Stimulated activated CD8-positive, alpha-beta memory T cell treated with anti-CD3 and anti-CD28 coated beads, Interleukin-15, amount 100 ng/mL, for 4 hours (primary cell): ENCODE data around the gene PCNX3.

Source experiments
- DNase-seq, 2 donors: peaks; one replicate each; pipeline ENCODE4 v3.0.0-alpha.2; 2020; ENCODE audit warnings: low read depth in 2 of 2

Gene PCNX3

DNA sequence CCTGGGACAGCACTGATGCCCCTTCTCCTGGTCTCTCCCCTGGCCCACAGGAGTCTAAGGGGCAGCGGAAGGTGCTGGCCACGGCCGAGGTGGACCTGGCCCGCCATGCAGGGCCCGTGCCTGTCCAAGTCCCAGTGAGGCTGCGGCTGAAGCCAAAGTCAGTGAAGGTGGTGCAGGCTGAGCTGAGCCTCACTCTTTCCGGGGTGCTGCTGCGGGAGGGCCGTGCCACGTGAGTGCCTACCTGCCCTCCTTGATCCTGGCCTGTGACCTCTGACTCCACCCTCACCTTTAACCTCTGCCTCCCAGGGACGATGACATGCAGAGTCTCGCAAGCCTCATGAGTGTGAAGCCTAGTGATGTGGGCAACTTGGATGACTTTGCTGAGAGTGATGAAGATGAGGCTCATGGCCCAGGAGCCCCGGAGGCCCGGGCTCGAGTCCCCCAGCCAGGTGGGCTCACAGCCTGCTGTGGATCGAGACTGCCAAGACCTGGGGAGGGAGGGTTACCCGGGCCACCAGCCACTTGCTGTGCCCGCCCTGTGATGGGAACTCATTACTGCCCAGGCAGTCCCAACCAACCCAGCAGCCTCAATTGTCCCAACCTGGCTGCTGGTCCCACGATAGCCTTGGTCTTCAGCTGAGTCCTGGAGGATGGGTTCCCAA, 35.4 kb upstream of the PCNX3 start:
- no peak for DNase-seq

DNA sequence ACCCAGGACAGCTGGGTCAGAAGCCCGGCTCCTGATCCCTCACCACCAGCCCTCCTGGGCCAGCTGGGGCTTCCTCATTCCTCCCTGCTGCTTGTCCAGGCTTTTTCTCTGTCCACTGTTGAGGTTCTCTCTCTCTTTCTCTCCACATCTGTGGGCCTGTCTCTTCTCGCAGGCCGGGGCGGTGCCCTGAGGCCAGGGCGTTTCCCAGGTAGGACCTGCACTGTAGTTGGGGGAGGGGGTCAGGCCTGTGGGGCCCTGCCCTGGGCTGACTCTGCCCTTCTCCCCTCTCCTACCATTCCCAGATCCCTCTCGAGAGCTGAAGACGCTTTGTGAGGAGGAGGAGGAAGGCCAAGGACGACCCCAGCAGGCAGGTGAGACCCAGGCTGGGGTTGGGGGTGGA, 34.8 kb upstream of the PCNX3 start:
- no peak for DNase-seq

DNA sequence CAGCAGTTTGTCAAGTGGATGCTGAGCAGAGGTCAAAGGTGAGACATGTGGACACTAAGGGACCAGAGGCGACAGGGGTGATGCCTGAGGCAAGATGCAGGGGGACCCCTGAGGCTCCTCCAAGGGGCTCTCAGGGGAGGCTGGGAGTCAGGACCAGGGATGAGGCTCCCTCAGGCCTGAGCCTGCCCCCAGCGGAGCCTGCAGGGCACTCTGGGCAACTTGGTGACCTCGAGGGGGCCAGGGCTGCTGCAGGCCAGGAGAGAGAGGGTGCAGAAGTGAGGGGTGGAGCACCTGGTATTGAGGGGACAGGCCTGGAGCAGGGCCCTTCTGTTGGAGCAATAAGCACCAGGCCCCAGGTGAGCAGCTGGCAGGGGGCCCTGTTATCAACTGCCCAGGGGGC, 33.6 kb upstream of the PCNX3 start:
- DNase-seq: no peak

DNA sequence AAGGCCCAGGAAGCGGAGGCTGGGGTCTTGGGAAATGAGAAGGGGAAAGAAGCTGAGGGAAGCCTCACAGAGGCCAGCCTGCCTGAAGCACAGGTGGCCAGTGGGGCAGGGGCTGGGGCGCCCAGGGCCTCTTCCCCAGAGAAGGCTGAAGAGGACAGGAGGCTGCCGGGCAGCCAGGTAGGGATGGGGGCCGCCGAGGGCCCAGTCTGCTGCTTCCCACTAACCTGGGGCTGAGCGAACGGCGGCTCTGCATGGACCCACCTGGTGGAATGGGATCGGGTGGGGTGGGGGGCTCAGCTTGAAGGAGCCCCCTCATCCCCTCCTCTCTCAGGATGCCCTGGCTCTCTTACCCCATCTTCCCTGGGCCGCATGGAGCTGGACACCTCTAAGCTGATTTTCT, 32.0 kb upstream of the PCNX3 start:
- DNase-seq: no peak

DNA sequence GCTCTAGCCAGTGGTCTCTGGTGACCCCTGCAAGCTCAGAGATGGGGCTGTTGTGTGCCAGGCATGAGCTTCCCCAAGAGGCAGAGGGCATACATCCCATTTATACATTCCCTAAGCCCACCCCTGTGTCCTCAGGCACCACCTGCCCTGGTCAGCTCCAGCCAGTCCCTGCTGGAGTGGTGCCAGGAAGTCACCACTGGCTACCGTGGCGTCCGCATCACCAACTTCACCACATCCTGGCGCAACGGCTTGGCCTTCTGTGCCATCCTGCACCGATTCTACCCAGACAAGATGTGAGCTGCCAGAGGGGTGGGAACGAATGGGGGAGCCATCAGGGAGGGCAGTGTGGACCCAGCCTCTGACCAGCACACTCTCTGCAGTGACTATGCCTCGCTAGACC, 31.5 kb upstream of the PCNX3 start:
- DNase-seq: no peak

DNA sequence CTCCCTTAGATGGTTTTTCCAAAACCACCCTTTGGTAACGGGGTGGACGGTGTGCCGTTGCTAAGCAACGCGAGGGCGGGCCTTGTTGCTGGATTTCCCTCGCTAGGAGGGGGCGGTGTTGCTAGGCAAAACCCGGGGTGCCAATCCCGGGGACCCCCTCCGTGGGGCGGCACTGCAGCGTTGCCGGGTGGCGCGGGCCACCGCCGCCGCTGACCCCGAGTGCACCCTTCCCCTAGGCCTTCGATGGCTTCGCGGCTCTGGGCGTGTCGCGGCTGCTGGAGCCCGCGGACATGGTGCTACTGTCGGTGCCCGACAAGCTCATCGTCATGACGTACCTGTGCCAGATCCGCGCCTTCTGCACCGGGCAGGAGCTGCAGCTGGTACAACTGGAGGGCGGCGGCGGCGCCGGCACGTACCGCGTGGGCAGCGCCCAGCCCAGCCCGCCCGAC, 30.8 kb upstream of the PCNX3 start:
- no peak for DNase-seq

DNA sequence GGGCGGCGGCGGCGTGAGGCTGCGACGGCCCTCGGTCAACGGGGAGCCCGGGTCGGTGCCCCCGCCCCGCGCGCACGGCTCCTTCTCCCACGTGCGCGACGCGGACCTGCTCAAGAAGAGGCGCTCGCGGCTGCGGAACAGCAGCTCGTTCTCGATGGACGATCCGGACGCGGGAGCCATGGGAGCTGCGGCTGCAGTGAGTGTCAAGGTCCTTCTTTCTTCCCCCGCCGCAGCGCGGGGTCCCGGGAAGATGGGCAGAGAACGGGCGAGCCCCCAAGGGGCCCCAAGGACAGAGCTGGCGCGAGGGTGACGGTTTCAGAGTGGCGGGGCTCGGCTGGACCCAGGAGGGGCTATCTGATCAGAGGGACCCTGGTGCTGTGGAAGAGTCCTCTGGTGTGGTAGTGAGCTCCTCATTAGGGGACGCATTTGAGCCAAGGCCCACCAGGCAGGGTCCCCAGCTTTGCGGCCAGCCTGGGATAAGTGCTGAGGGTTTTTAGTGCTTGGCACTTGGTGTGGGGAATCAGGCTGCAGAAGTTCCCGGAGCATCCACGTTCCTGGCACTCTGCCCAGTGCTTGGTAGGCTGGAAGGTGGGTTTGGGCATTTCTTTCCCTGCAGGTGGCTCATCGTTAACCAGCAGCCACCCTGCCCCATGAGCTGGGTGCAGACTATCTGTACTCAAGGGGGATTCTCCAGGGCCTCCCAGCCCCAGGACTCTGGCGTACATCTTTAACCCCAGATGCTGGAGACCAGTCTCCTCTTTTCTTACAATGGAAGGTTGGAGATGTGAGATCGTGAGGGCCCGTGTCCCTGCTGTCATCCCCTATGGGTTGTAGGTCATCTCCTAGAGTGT, 30.0 kb upstream of the PCNX3 start:
- no peak for DNase-seq

DNA sequence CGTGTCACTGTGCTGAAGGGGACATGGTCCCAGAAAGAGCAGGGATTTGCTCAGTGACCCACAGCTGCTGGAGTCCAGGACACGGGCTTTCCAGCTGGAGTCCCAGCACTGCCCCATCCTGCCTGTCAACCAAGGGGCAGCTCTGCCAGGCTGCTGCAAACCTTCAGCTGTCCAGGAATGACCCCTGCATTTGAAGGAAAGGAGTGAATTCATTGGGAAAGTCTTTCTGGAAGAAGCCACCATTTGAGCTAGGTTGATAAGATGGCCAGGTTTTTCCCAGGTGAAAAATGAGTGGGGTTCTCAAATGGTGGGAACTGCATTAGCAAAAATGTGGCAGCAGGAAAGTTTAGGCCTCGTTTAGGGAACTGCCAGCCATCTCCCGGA, 29.3 kb upstream of the PCNX3 start:
- DNase-seq: no peak

DNA sequence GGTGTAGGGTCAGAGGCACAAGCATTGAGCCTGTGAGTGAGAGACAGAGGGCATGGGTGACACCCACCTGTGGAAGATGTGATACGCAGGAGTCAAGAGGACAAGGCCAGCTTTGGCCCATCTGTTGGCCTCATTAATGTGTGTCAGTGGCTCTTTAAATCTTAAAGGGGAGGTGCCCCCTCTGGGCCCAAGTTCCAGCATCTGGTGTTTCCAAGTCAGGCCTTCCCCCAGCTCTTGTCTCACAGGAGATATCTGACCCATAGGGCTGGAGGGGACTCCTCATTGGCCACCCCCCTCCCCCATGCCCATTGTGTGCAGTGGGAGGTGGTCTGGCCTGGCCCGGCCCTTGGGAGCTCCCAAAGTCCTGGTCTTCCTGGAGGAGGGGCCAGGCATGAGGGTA, 28.9 kb upstream of the PCNX3 start:
- no peak for DNase-seq

DNA sequence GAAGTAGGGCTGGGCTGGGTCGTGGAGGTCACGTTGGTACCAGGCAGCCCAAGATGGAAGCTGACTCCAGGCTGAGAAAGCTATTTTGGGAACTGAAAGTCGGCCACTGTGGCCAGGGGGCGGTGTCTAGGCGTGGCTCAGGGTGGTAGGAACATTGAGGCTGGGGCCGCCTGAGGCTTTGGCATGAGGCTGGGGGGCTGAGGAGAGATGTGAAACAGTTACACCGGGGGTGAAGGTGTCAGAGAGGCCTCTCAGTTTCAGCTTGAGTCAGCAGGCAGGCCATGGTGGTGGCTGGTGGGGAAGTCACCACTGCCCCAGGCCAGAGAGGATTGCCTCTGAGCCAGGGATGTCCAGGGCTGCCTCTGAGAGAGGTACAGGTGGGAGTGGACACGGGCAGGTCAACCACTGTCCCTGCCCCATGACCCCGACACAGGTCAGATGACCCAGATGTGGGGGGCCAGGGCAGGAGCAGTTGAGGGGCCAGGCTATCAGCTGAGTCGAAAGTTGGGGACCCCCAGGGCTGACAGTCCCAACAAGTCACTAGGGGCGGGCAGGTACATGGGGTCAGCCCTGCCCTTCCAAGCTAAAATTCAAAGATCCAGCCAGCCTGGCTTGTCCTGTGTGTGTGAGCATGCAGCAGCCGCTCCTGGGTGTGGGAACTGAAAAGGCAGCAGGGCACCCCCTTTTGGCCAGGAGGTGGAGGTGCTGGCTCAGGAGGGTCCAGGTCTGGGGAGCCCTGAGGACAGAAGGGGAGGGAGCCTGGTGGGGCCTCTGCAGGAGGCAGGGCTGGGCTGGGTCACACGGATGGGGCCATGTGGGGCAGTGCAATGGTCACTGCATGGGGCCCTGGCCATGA, 27.1 kb upstream of the PCNX3 start:
- peak; percentile 43 to 57 for DNase-seq

DNA sequence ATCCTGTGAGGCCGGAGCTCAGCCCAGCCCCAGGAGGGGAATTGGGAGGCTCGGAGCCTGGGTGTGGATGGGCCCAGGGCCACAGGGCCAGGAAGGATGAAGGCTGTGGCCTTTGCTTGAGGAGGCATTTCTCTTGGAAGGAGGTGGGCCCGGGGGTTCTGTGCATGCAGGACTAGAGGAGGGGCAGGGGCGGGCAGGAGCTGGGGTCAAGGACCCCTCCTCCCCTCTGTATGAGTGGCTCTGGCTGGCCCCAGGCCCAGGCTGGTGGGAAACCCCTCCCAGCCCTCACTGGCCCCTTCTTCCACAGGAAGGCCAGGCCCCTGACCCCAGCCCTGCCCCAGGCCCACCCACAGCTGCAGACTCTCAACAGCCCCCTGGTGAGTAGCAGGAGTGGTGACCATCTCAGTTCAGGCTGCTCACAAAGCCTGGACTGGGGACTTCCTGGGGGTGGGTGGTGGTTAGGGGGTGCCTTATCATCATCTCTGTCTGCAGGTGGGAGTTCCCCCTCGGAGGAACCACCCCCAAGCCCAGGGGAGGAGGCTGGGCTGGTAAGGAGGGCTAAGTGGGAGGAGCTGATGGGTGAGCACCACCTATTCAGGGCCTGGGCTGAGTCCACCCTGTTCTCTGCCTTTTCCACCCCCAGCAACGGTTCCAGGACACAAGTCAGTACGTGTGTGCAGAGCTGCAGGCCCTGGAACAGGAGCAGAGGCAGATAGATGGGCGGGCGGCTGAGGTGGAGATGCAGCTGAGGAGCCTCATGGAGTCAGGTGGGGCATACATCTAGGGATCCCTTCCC, 25.9 kb upstream of the PCNX3 start:
- no peak for DNase-seq

DNA sequence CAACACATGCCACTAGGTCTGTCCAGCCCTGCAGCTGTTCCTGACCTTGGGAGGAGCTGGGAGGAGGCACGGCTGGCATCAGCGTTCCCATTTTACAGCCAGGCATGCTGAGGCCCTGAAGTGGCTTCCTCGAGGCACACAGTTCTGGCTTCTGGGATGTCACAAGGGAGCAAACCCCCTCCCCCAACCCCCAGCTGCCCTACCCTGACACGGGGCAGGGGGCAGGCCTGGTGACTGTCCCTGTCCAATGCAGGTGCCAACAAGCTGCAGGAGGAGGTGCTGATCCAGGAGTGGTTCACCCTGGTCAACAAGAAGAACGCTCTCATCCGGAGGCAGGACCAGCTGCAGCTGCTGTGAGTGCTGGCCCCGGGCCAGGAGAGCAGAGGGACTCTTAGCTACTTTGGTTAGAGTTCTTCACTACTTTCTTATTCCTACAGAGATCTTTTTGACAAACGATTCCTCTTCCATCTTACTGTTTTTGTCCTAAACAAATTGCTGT, 25.3 kb upstream of the PCNX3 start:
- DNase-seq: no peak

DNA sequence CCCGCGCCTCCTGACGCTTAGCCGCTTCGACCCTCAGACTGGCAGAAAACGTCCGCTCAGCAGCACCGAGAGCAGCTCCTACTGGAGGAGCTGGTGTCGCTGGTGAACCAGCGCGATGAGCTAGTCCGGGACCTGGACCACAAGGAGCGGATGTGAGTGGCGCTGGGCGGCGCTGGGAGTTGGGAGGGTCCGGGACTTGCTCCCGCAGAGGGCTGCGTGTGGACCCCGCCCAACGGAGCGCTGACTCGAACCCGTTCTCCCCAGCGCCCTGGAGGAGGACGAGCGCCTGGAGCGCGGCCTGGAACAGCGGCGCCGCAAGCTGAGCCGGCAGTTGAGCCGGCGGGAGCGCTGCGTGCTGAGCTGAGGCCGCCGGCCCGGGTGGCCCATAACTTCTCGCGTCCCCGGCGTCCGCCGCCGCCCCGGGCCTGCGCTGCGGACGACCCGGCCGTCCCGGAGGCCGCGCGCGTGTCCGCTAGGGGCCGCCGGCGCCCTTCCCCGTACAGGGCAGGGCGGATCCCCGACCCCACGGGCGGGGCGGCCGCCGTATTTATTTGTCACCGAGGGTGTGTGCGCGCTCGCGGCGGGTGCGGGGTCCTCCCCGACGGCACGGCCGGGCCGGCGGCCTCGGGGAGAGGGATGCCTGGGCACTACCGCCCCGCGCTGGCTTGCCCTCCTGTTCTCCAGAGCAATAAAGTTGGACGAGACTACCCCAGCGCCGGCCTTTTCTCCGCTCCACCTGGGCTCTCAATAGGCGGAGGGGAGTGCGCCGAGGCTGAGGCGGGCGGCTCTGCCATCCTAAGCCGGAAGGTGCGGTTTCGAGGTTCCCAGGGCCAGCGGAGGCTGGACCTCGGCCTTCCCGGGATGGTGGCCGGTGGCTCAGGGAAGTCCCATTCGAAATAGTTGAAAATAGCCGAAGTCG, 23.4 kb upstream of the PCNX3 start:
- no peak for DNase-seq

DNA sequence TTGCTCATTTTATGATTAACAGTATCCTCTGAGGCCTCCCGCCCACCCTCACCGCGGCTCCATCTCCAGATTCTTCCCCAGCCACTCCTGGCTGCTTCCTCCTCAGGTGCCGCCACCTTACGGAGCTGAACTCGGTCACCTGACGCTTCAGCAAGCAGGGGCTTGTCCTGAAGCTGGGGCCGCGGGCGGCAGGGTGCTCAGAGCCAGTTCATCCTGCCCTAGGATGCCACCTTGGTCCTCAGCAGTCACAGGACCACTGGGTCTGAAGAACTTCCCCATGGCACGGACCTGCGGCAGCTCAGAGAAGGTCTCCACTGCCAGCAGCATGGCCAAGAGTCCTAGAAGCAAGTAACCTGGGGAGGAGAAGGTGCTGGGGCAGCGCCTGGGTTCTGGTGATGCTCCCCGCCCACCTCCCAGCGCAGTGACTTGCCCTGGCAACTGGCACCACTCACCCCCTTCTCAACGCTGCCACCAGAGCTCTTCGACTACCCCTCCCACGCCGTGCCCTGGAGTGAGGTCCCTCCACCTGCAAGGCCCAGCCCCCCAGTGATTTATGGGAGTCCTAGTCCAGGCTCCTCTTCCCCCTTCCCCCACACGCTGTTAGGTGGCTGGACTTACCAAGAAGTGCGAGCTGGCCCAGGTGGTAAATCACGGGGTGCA, 22.6 kb upstream of the PCNX3 start:
- DNase-seq: no peak

DNA sequence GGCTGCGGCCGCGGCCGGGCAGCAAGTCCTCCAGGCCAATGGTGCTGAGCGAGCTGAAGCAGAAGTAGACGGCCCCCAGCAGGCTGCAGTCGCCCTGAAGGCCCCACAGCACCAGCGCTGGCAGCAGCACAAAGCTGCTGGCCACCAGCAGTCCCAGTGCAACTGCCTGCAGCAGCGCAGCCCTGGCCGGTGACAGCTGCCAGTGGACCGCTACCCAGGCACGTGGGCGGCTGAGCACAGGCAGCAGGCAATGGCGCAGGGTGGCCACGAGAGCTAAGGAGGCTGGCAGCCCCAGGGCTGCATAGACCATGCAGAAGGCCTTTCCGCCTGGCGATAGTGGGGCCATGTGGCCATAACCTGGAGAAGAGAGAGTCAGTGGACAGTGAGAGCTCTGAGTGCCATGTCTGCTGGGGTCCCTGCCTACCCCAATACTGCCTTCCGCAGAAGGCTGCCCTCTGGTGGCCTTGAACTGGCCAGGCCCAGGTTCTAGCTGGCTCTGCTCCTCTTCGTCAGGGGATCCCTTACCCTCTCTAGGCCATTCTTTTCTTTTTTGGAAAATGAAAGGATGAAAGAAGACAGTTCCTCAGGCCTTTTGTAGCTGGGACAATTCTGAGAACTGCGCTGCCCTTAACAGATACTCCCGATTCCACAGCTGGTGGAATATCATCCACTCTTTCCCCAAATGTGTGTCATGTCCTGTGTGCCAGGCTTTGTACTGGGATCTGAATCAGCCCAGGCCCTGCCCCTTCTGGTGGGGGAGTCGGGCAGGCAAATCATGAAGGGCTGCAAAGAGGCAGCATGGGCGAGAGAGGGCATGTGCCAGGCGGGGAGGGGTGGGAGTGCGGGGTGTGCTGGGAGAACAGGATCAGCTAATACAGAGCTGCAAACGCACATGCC, 21.8 kb upstream of the PCNX3 start:
- DNase-seq: no peak

DNA sequence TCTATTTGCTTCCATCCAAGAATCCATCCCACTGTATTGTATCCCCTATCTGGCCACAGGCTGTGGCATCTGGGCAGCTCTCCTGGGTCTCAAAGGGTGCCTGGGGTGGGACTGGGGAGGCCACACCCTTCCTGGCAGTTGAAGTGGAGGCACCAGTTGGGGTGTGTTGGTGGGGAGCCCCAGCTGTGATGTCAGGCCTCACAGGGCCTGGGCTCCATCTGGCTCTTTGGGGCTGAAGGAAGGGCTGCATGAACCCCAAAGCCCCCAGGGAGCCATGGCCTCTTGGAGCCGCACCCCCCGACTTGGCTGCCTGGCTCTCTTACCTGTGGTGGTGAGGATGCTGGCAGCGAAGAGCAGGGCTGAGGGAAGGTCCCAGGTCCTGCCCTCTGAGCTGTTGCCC, 20.4 kb upstream of the PCNX3 start:
- no peak for DNase-seq

DNA sequence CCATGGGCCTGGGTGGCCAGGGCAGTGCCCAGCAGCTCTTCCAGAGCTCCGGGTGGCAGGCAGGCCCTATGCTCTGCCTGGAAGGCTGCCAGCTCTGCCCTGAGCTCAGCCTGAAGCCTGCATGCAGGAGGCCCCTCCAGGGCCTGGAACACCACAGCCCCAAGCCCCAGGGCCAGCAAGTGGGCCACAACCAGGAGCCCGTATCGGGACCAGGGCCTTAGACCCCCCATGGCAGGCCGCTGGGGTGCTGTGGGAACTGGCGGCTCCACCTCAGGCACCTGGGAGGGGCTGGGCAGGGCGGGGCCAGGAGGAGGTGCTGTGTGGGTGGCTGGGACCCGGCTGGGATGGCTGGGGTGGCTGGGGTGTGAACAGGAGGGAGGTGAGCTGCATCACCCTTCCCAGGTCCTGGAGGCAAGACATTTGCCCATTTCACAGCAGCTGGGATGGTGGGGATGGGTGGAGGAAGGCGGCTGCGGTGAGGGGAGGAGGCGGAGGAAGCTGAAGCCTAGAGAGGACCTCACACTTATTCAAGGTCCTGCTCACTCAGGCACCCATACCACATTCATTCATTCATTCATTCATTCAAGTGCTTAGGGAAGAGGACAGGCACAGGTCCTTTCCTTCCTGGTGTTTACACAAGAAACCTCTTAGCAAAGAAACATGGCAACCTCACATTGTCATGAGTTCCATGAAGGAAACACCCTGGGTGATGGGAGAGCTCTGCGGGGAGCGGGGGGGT, 19.9 kb upstream of the PCNX3 start, which contains the start of gene KCNK7:
Gene KCNK7, minus strand, starts transcription at position 258 of the 739 bp plus-strand sequence. Its CDS starts 28 bp downstream, at position 230.
- DNase-seq: no peak

DNA sequence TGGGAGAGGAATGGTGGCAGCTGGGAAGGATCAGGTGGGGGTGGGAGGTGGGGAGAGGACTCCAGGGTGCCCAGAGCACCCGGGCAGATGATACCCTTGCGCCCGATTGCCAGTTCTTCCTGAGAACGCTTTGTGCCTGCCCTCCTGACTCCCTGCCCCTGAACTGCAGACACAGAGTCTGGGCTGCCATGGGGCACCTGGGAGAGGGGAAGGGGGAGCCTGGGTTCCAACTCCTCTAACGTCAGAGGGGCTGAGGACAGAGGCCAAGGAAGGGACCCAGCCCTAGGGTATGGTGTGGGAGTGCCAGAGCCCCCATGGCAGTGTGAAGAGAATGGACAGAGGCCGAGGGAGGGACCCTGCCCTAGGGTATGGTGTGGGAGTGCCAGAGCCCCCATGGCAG, 19.1 kb upstream of the PCNX3 start:
- DNase-seq: no peak
